Embryonic facial prominence (tissue), 1 donor: Measurements from ENCODE around the gene MRPL32.

Experiments
- DNase-seq: peaks from one replicate; pipeline ENCODE4 v3.0.0-alpha.2; 2016; ENCODE audit errors: extremely low spot score

Gene MRPL32

GRCh38 chr7:42926204-42926603, 6.0 kb upstream of the MRPL32 start:
- no peak for DNase-seq

- no peak for DNase-seq
Observed at GRCh38 chr7:42928754-42929153, 3.4 kb upstream of the MRPL32 start.

GRCh38 chr7:42929449-42929848, 2.7 kb upstream of the MRPL32 start:
- DNase-seq = no peak

- DNase-seq = no peak
Observed at GRCh38 chr7:42930889-42931288, 1.3 kb upstream of the MRPL32 start.

- no peak for DNase-seq
Observed at GRCh38 chr7:42931447-42931833, 736 bp upstream of the MRPL32 start.

- no peak for DNase-seq
Observed at GRCh38 chr7:42932811-42933591, 825 bp downstream of the MRPL32 start.

GRCh38 chr7:42934291-42934690, 2.1 kb downstream of the MRPL32 start:
- no peak for DNase-seq

GRCh38 chr7:42935861-42936260, 3.7 kb downstream of the MRPL32 start:
- DNase-seq = no peak

GRCh38 chr7:42939457-42940240, 7.5 kb downstream of the MRPL32 start:
- no peak for DNase-seq

GRCh38 chr7:42940985-42941847, 9.0 kb downstream of the MRPL32 start:
- peak; percentile 38 for DNase-seq

GRCh38 chr7:42945821-42946626, 13.8 kb downstream of the MRPL32 start:
- DNase-seq = no peak

- DNase-seq = no peak
Observed at GRCh38 chr7:42946627-42946950, 14.4 kb downstream of the MRPL32 start.

GRCh38 chr7:42947521-42947920, 15.3 kb downstream of the MRPL32 start:
- no peak for DNase-seq

GRCh38 chr7:42950417-42950816, 18.2 kb downstream of the MRPL32 start:
- DNase-seq = no peak

GRCh38 chr7:42952328-42952727, 20.2 kb downstream of the MRPL32 start:
- no peak for DNase-seq

- DNase-seq = no peak
Observed at GRCh38 chr7:42953994-42954393, 21.8 kb downstream of the MRPL32 start.

GRCh38 chr7:42956062-42956461, 23.9 kb downstream of the MRPL32 start:
- no peak for DNase-seq

GRCh38 chr7:42959549-42959948, 27.4 kb downstream of the MRPL32 start:
- no peak for DNase-seq

GRCh38 chr7:42960762-42961161, 28.6 kb downstream of the MRPL32 start:
- DNase-seq = no peak

- no peak for DNase-seq
Observed at GRCh38 chr7:42961170-42961569, 29.0 kb downstream of the MRPL32 start.

GRCh38 chr7:42964293-42964692, 32.1 kb downstream of the MRPL32 start:
- no peak for DNase-seq
